CD14-positive monocyte (primary cell): ENCODE data around the gene RNF186. TPM values are rescaled to one million over a fixed set of nuclear protein-coding genes. Genes with fewer than 3 reads are reported as not detected.

Experiments
- DNase-seq, 3 donors: peaks; one replicate each; pipeline ENCODE4 v3.0.0-alpha.2; 2011 to 2022
- H2AFZ ChIP-seq: 2 replicates; pipeline ENCODE4 v1.6.0; 2012; ENCODE audit warnings: mild to moderate bottlenecking, low read depth, low read length, inconsistent platforms; ENCODE audit not compliant: insufficient read depth, poor library complexity, severe bottlenecking
- H3K27ac ChIP-seq, 2 donors: 1 replicate in 1 of 2; 2 replicates in 1 of 2; pipeline ENCODE4 v1.5.1; 2012 to 2013; ENCODE audit warnings: low read length in 2 of 2, control low read depth in 1 of 2, inconsistent platforms in 1 of 2, low read depth in 1 of 2, mild to moderate bottlenecking in 1 of 2
- H3K27me3 ChIP-seq, 2 donors: one replicate each; pipeline versions ENCODE4 v1.6.0 to v1.6.1; 2011 to 2013; ENCODE audit warnings: low read length in 2 of 2; ENCODE audit not compliant: control insufficient read depth in 2 of 2, insufficient read depth in 2 of 2
- H3K36me3 ChIP-seq, 2 donors: replicated peaks in 1 of 2; 1 replicate in 1 of 2; 2 replicates in 1 of 2; pipeline versions ENCODE4 v1.5.1 to v1.6.1; 2012 to 2013; ENCODE audit warnings: low read length in 2 of 2, control low read depth in 1 of 2, inconsistent platforms in 1 of 2, mild to moderate bottlenecking in 1 of 2; ENCODE audit not compliant: insufficient read depth in 2 of 2, control insufficient read depth in 1 of 2
- H3K4me1 ChIP-seq, 2 donors: 1 replicate in 1 of 2; 2 replicates in 1 of 2; pipeline versions ENCODE4 v1.5.1 to v1.6.1; 2012 to 2013; ENCODE audit warnings: low read length in 2 of 2, control low read depth in 1 of 2, inconsistent platforms in 1 of 2, mild to moderate bottlenecking in 1 of 2, moderate library complexity in 1 of 2; ENCODE audit not compliant: insufficient read depth in 2 of 2, control insufficient read depth in 1 of 2
- H3K4me2 ChIP-seq: replicated peaks from 2 replicates; pipeline ENCODE3; 2012; ENCODE audit warnings: low read length, moderate library complexity, mild to moderate bottlenecking; ENCODE audit not compliant: poor library complexity, severe bottlenecking; ENCODE audit errors: extremely low read depth
- H3K4me3 ChIP-seq, 3 experiments: fragments of 200-600 bp in 1 of 3; sonication (generic) in 1 of 3; replicated peaks in 1 of 3; 1 replicate in 2 of 3; 2 replicates in 1 of 3; pipeline ENCODE4 v1.5.1; 2011 to 2013; ENCODE audit warnings: low read length in 3 of 3, mild to moderate bottlenecking in 3 of 3, control low read depth in 2 of 3, low read depth in 2 of 3, inconsistent platforms in 1 of 3, moderate library complexity in 1 of 3
- H3K79me2 ChIP-seq: 2 replicates; pipeline ENCODE4 v1.6.0; 2012; ENCODE audit warnings: mild to moderate bottlenecking, control low read depth, inconsistent platforms, low read length, moderate library complexity; ENCODE audit not compliant: insufficient read depth
- H3K9ac ChIP-seq: 2 replicates; pipeline ENCODE4 v1.6.0; 2017; ENCODE audit warnings: low read length, mild to moderate bottlenecking; ENCODE audit not compliant: insufficient read depth, poor library complexity, severe bottlenecking
- H3K9me3 ChIP-seq, 2 donors: replicated peaks in 1 of 2; 1 replicate in 1 of 2; 2 replicates in 1 of 2; pipeline versions ENCODE4 v1.5.1 to v1.6.1; 2012 to 2013; ENCODE audit warnings: low read length in 2 of 2, control low read depth in 1 of 2; ENCODE audit not compliant: control insufficient read depth in 1 of 2, insufficient read depth in 1 of 2
- H4K20me1 ChIP-seq: 2 replicates; pipeline ENCODE4 v1.6.0; 2012; ENCODE audit warnings: mild to moderate bottlenecking, low read length, control low read depth, moderate library complexity; ENCODE audit not compliant: insufficient read depth
- H3K27ac Mint-ChIP-seq, 7 donors: one replicate each; pipeline ENCODE4 v1.8.0; 2020; ENCODE audit warnings: mild to moderate bottlenecking in 7 of 7, mixed read lengths in 7 of 7, moderate library complexity in 6 of 7, inconsistent platforms in 2 of 7
- H3K27me3 Mint-ChIP-seq, 3 donors: one replicate each; pipeline ENCODE4 v1.8.0; 2021 to 2022; ENCODE audit warnings: low read depth in 3 of 3, mild to moderate bottlenecking in 3 of 3, mixed read lengths in 3 of 3, moderate library complexity in 3 of 3, inconsistent platforms in 1 of 3
- H3K36me3 Mint-ChIP-seq, 2 donors: one replicate each; pipeline ENCODE4 v1.8.0; 2020; ENCODE audit warnings: mixed read lengths in 2 of 2, inconsistent platforms in 1 of 2, mild to moderate bottlenecking in 1 of 2
- H3K4me1 Mint-ChIP-seq: one replicate; pipeline ENCODE4 v1.8.0; 2020; ENCODE audit warnings: mild to moderate bottlenecking, mixed read lengths
- H3K4me3 Mint-ChIP-seq, 2 donors: one replicate each; pipeline ENCODE4 v1.8.0; 2020; ENCODE audit warnings: mild to moderate bottlenecking in 2 of 2, mixed read lengths in 2 of 2, moderate library complexity in 1 of 2
- H3K9me3 Mint-ChIP-seq, 7 donors: one replicate each; pipeline ENCODE4 v1.8.0; 2020 to 2022; ENCODE audit warnings: mixed read lengths in 7 of 7, mild to moderate bottlenecking in 6 of 7, moderate library complexity in 6 of 7, inconsistent platforms in 2 of 7
- WGBS: methylation state at CpG from one replicate; pipeline ENCODE4 v1.1.5; 2013; ENCODE audit warnings: missing lambda C conversion rate; ENCODE audit not compliant: insufficient coverage; 5-methylcytosine and 5-hydroxymethylcytosine counted together
- intact Hi-C, 2 donors: fragments of 100-400 bp; cut with micrococcal nuclease; formaldehyde crosslinking; loops; one replicate each; pipeline versions ENCODE4 v1.15.0 to v1.15.1; 2023
- polyA plus RNA-seq, 3 donors: library from polyadenylated mRNA; depleted of rRNA in 1 of 3; unstranded in 2 of 3; stranded (reverse) in 1 of 3; fragments of 300-500 nt in 2 of 3; fragments of >200 nt in 1 of 3; fragmentation: Illumina TruSeq in 2 of 3; gene quantifications; 1 replicate in 2 of 3; 2 replicates in 1 of 3; pipeline ENCODE4 v1.2.3, GENCODE V29; 2012 to 2021
- TF ChIP-seq, protein P1 (sequence below): fragments of 200-600 bp; IDR thresholded peaks from one replicate; pipeline ENCODE4 v1.8.0; 2022; ENCODE audit warnings: antibody characterized with exemption, mild to moderate bottlenecking

The RNF186 gene
- polyA plus RNA-seq, 3 donors, result not detected

DNA sequence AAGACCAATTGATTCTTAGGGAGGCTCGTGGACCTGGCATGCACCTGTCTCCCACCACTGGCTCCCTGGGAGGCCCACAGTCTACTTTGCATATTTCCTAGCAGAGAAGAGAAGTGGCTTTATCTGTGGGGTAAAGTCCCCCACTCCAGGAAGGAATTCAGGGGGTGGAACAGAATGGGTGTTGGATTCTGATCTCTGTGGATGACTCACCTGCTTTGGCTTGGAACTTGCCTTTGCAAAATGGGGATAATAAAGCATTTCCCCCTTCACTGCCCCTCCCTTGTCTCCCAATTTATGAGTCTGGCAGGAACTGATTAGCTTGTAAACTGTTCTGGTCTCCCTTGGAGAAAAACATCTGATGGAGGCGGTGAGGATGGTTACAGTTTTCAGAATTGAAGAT lies 46.0 kb upstream of the RNF186 start:
- H3K4me1 Mint-ChIP-seq, result peaks cover 2% of the 10 kb centered on the region
- peaks cover 7 to 12% (median 11%) of the 10 kb centered on the region in 3 donors for H3K27me3 Mint-ChIP-seq
- DNase-seq, result no peak
- no peaks in the 10 kb centered on the region for H3K79me2 ChIP-seq
- no peak overlapping the region for H2AFZ ChIP-seq
- peaks cover 4% of the 10 kb centered on the region in 2 donors for H3K27me3 ChIP-seq
- no peak overlapping the region for H3K27ac Mint-ChIP-seq
- H3K9ac ChIP-seq, result no peak overlapping the region
- H3K9me3 Mint-ChIP-seq, result peaks cover 3 to 17% (median 7%) of the 10 kb centered on the region in 7 donors
- peaks cover 0 to 4% of the 10 kb centered on the region in 2 donors for H3K9me3 ChIP-seq
- H4K20me1 ChIP-seq, result no peaks in the 10 kb centered on the region
- intact Hi-C loops, result no loop called here
- no peak overlapping the region for H3K4me3 ChIP-seq
- TF ChIP-seq, protein P1, sequence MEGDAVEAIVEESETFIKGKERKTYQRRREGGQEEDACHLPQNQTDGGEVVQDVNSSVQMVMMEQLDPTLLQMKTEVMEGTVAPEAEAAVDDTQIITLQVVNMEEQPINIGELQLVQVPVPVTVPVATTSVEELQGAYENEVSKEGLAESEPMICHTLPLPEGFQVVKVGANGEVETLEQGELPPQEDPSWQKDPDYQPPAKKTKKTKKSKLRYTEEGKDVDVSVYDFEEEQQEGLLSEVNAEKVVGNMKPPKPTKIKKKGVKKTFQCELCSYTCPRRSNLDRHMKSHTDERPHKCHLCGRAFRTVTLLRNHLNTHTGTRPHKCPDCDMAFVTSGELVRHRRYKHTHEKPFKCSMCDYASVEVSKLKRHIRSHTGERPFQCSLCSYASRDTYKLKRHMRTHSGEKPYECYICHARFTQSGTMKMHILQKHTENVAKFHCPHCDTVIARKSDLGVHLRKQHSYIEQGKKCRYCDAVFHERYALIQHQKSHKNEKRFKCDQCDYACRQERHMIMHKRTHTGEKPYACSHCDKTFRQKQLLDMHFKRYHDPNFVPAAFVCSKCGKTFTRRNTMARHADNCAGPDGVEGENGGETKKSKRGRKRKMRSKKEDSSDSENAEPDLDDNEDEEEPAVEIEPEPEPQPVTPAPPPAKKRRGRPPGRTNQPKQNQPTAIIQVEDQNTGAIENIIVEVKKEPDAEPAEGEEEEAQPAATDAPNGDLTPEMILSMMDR, result no peak
- no peaks in the 10 kb centered on the region for H3K36me3 Mint-ChIP-seq
- no peak overlapping the region for H3K4me3 Mint-ChIP-seq
- H3K36me3 ChIP-seq, result no peaks in the 10 kb centered on the region
- no peak overlapping the region for H3K27ac ChIP-seq
- no CpG with 5 or more reads among the region's 2 CpGs for WGBS
- no peaks in the 10 kb centered on the region for H3K4me1 ChIP-seq
- no peak overlapping the region for H3K4me2 ChIP-seq

DNA sequence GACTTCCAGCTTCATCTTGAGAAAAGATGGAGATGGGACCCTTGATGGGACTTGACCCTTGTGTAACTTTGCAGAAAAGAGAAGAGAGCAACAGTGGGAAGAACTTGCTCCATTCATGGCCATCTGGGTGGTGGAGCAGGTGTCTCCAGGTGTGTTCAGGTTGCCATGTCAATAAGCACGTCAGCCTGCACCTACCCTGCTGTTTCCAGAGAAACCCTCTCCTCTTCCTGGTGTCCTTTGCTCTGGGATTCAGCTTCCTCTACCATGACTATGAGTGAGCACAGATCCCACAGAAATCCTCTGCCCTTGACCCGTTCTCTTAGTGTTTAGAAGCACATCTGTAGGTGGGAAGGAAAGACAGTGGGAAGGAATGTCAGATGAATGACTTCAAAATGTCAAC lies 45.3 kb upstream of the RNF186 start:
- TF ChIP-seq, protein P1, result no peak
- Histone ChIP-seq H3K9me3 (peaks cover 0 to 1% of the 10 kb centered on the region in 2 donors), H3K27ac (no peak overlapping the region), H2AFZ (no peak overlapping the region), H3K36me3 (no peaks in the 10 kb centered on the region), H3K27me3 (peaks cover 4 to 5% of the 10 kb centered on the region in 2 donors), H4K20me1 (no peaks in the 10 kb centered on the region), H3K4me3 (no peak overlapping the region), H3K4me1 (no peaks in the 10 kb centered on the region), H3K4me2 (no peak overlapping the region), H3K79me2 (no peaks in the 10 kb centered on the region), H3K9ac (no peak overlapping the region)
- Mint-ChIP-seq H3K27ac (no peak overlapping the region), H3K36me3 (no peaks in the 10 kb centered on the region), H3K27me3 (peaks cover 7 to 12% (median 10%) of the 10 kb centered on the region in 3 donors), H3K4me1 (peaks cover 2% of the 10 kb centered on the region), H3K9me3 (peaks cover under 1 to 15% (median 4%) of the 10 kb centered on the region in 7 donors), H3K4me3 (no peak overlapping the region)
- no peak for DNase-seq
- no CpG with 5 or more reads among the region's 2 CpGs for WGBS
- intact Hi-C loops, result no loop called here
